ENCODE data around the gene ZNF546. TPM values are rescaled to one million over a fixed set of nuclear protein-coding genes. Genes with fewer than 3 reads are reported as not detected.

Gene ZNF546
- total and polyA plus RNA-seq, 2 donors (not counting 1 experiment from before 2014, with no cell fraction given): 1.8 to 15.7 TPM

GRCh38 chr19:39993605-39994004 lies 3.3 kb upstream of the ZNF546 start:
- intact Hi-C loops (cut with micrococcal nuclease): no loop called here
- POLR2A ChIA-PET: no interaction called here
- DNase-seq (no peak), ATAC-seq (ENCODE audit: low read depth) (no peak)
- Histone ChIP-seq H3K4me2 (replicated peaks; ENCODE audit: low read depth, low read length, poor library complexity, severe bottlenecking) (no peak overlapping the region), H3K4me3 (ENCODE audit: control extremely low read depth in 1 of 5, extremely low read depth in 1 of 5, insufficient read depth in 1 of 5, low read depth in 2 of 5, low read length in 4 of 5) (no peak overlapping the region), H3K27me3 (replicated peaks in 1 of 4; ENCODE audit: control extremely low read depth in 1 of 4, control insufficient read depth in 3 of 4, insufficient read depth in 4 of 4, low read length in 3 of 4) (no peaks in the 10 kb centered on the region), H3K9ac (ENCODE audit: low read length) (no peak overlapping the region), H4K20me1 (ENCODE audit: control insufficient read depth, insufficient read depth, low read length, poor library complexity, severe bottlenecking) (peaks cover 8% of the 10 kb centered on the region), H3K36me3 (replicated peaks in 1 of 2; ENCODE audit: control extremely low read depth in 1 of 2, control insufficient read depth in 1 of 2, extremely low read depth in 1 of 2, insufficient read depth in 2 of 2, low read length in 1 of 2) (no peaks in the 10 kb centered on the region), H3K9me3 (ENCODE audit: control extremely low read depth in 1 of 3, control insufficient read depth in 2 of 3, insufficient read depth in 1 of 3, low read length in 2 of 3) (peaks cover 1 to 8% (median 8%) of the 10 kb centered on the region in 3 donors), H3K4me1 (ENCODE audit: control insufficient read depth in 2 of 2, insufficient read depth in 2 of 2, low read length in 2 of 2) (peaks cover 9 to 16% of the 10 kb centered on the region in 2 donors), H3K27ac (ENCODE audit: low read length in 2 of 2) (no peak overlapping the region), H3K79me2 (ENCODE audit: control insufficient read depth, insufficient read depth, low read length) (peaks cover 71% of the 10 kb centered on the region), H2AFZ (ENCODE audit: insufficient read depth, low read depth, low read length, poor library complexity, severe bottlenecking) (no peak overlapping the region)
- H3K27ac Mint-ChIP-seq: no peak overlapping the region
- TF ChIP-seq CTCF (IDR thresholded peaks at IDR 0.05) (no peak), EZH2 (IDR thresholded peaks at IDR 0.05; ENCODE audit: borderline replicate concordance, insufficient read depth, low read depth, low read length, poor library complexity, severe bottlenecking) (no peak)
- H3K27me3 Mint-ChIP-seq: no peaks in the 10 kb centered on the region
- H3K9me3 Mint-ChIP-seq (ENCODE audit: insufficient read depth): peaks cover 2% of the 10 kb centered on the region
- peaks cover 34% of the 10 kb centered on the region for H3K4me1 Mint-ChIP-seq
- CTCF ChIA-PET: no interaction called here
- H3K4me3 Mint-ChIP-seq: no peak overlapping the region
- 100% methylated on average over 1 of the region's 1 CpG for WGBS (ENCODE audit: insufficient coverage)

- H3K4me2 ChIP-seq (replicated peaks; ENCODE audit: low read depth, low read length, poor library complexity, severe bottlenecking): no peak overlapping the region
- no peak for ATAC-seq (ENCODE audit: low read depth)
- TF ChIP-seq EZH2 (IDR thresholded peaks at IDR 0.05; ENCODE audit: borderline replicate concordance, insufficient read depth, low read depth, low read length, poor library complexity, severe bottlenecking): no peak
- peaks cover 66% of the 10 kb centered on the region for H3K79me2 ChIP-seq (ENCODE audit: control insufficient read depth, insufficient read depth, low read length)
- Mint-ChIP-seq H3K27me3 (no peaks in the 10 kb centered on the region), H3K4me1 (peaks cover 34% of the 10 kb centered on the region), H3K9me3 (ENCODE audit: insufficient read depth) (peaks cover 2% of the 10 kb centered on the region), H3K4me3 (peak overlapping the region; percentile 40), H3K27ac (no peak overlapping the region)
- no peak overlapping the region for H3K9ac ChIP-seq (ENCODE audit: low read length)
- no peak overlapping the region for H3K4me3 ChIP-seq (ENCODE audit: control extremely low read depth in 1 of 5, extremely low read depth in 1 of 5, insufficient read depth in 1 of 5, low read depth in 2 of 5, low read length in 4 of 5)
- H3K36me3 ChIP-seq (replicated peaks in 1 of 2; ENCODE audit: control extremely low read depth in 1 of 2, control insufficient read depth in 1 of 2, extremely low read depth in 1 of 2, insufficient read depth in 2 of 2, low read length in 1 of 2): no peaks in the 10 kb centered on the region
- peaks cover 9 to 16% of the 10 kb centered on the region in 2 donors for H3K4me1 ChIP-seq (ENCODE audit: control insufficient read depth in 2 of 2, insufficient read depth in 2 of 2, low read length in 2 of 2)
- POLR2A ChIA-PET: no interaction called here
- no peak overlapping the region for H2AFZ ChIP-seq (ENCODE audit: insufficient read depth, low read depth, low read length, poor library complexity, severe bottlenecking)
- no peaks in the 10 kb centered on the region for H3K27me3 ChIP-seq (replicated peaks in 1 of 4; ENCODE audit: control extremely low read depth in 1 of 4, control insufficient read depth in 3 of 4, insufficient read depth in 4 of 4, low read length in 3 of 4)
- CTCF ChIA-PET: no interaction called here
- H3K9me3 ChIP-seq (ENCODE audit: control extremely low read depth in 1 of 3, control insufficient read depth in 2 of 3, insufficient read depth in 1 of 3, low read length in 2 of 3): peaks cover 1 to 8% (median 8%) of the 10 kb centered on the region in 3 donors
- intact Hi-C loops (cut with micrococcal nuclease): no loop called here
- peaks cover 8% of the 10 kb centered on the region for H4K20me1 ChIP-seq (ENCODE audit: control insufficient read depth, insufficient read depth, low read length, poor library complexity, severe bottlenecking)
- no peak overlapping the region for H3K27ac ChIP-seq (ENCODE audit: low read length in 2 of 2)
- no peak for DNase-seq
Measured at GRCh38 chr19:39994361-39994760, 2.5 kb upstream of the ZNF546 start.
